GM12891 (cell line): Measurements from ENCODE around the gene BBC3.

Source experiments
- PAX5 ChIP-seq: IDR thresholded peaks from 2 replicates; pipeline ENCODE4 v1.6.1; 2011; ENCODE audit warnings: low read length, moderate library complexity, mild to moderate bottlenecking; ENCODE audit not compliant: insufficient read depth, severe bottlenecking
- POLR2A ChIP-seq: IDR thresholded peaks from 2 replicates; pipeline ENCODE4 v1.6.1; 2011; ENCODE audit warnings: low read depth, low read length, control low read depth
- POLR2AphosphoS5 ChIP-seq: IDR thresholded peaks from 2 replicates; pipeline ENCODE4 v1.6.1; 2011; ENCODE audit warnings: low read depth, low read length, control low read depth
- SPI1 ChIP-seq: IDR thresholded peaks from 2 replicates; pipeline ENCODE4 v1.6.1; 2011; ENCODE audit warnings: low read depth, low read length, control low read depth

- no peak for TF ChIP-seq POLR2A
- no peak; the same call in 1 of the 2 replicates for TF ChIP-seq POLR2AphosphoS5
- TF ChIP-seq PAX5 = no peak
- no peak for TF ChIP-seq SPI1
Observed at GRCh38 chr19:47230054-47230920, 712 bp downstream of the BBC3 start.
